GM21737 (cell line): ENCODE results near the gene IRF2BP2.

Experiments
- ATAC-seq: cut with Tn5 transposase; IDR thresholded peaks from one replicate; pipeline ENCODE4 v1.9.1; 2021; ENCODE audit warnings: mild to moderate bottlenecking, moderate library complexity; ENCODE audit not compliant: unreplicated experiment

IRF2BP2 gene

GRCh38 chr1:234610061-234610665 is at the start of gene IRF2BP2:
Gene IRF2BP2, minus strand, starts transcription at chr1:234610178. Its CDS starts 684 bp downstream, at chr1:234609494.
- no peak for ATAC-seq

GRCh38 chr1:234659538-234659937 is 49.6 kb upstream of the IRF2BP2 start:
- ATAC-seq: no peak

- no peak for ATAC-seq
These were observed 48.2 kb upstream of the IRF2BP2 start for GRCh38 chr1:234658138-234658537.

- ATAC-seq: no peak
These were observed 47.1 kb upstream of the IRF2BP2 start for GRCh38 chr1:234656944-234657654.

- no peak for ATAC-seq
These were observed 46.3 kb upstream of the IRF2BP2 start for GRCh38 chr1:234656070-234656895.

GRCh38 chr1:234655328-234656069 is 45.5 kb upstream of the IRF2BP2 start:
- ATAC-seq: no peak

- no peak for ATAC-seq
These were observed 44.2 kb upstream of the IRF2BP2 start for GRCh38 chr1:234654002-234654733.

- no peak for ATAC-seq
These were observed 39.6 kb upstream of the IRF2BP2 start for GRCh38 chr1:234649432-234650081.

- no peak for ATAC-seq
These were observed 37.8 kb upstream of the IRF2BP2 start for GRCh38 chr1:234647758-234648157.

- no peak for ATAC-seq
These were observed 37.3 kb upstream of the IRF2BP2 start for GRCh38 chr1:234647245-234647644.

- ATAC-seq: no peak
These were observed 36.0 kb upstream of the IRF2BP2 start for GRCh38 chr1:234645964-234646363.

- ATAC-seq: no peak
These were observed 35.5 kb upstream of the IRF2BP2 start for GRCh38 chr1:234645474-234645953.

GRCh38 chr1:234644928-234645327 is 35.0 kb upstream of the IRF2BP2 start:
- no peak for ATAC-seq

- no peak for ATAC-seq
These were observed 33.8 kb upstream of the IRF2BP2 start for GRCh38 chr1:234643850-234644134.

GRCh38 chr1:234643111-234643849 is 33.3 kb upstream of the IRF2BP2 start:
- no peak for ATAC-seq

- ATAC-seq: no peak
These were observed 32.5 kb upstream of the IRF2BP2 start for GRCh38 chr1:234642428-234642827.

GRCh38 chr1:234639961-234640360 is 30.0 kb upstream of the IRF2BP2 start:
- ATAC-seq: no peak

- no peak for ATAC-seq
These were observed 29.1 kb upstream of the IRF2BP2 start for GRCh38 chr1:234638832-234639799.
